ENCODE results near the gene PCP2.
A peak's percentile ranks its signal among the peaks of the same experiment; 100 is the strongest.
"Not testable (repeated sequence)": the region's sequence is repeated elsewhere in the genome, so short reads cannot be mapped to it uniquely, and the experiment has no call there.

The PCP2 gene

GRCh38 chr19:7654401-7654800, 20.9 kb upstream of the PCP2 start:
- peaks cover 9% of the 10 kb centered on the region for H3K36me3 Mint-ChIP-seq (ENCODE audit: insufficient read depth)
- no peaks in the 10 kb centered on the region for H3K27me3 Mint-ChIP-seq
- ATAC-seq (replicated peaks; ENCODE audit: extremely low read depth, poor library complexity, severe bottlenecking), result no peak

GRCh38 chr19:7652061-7652641, 18.6 kb upstream of the PCP2 start:
- H3K4me1 Mint-ChIP-seq, result peaks cover 15% of the 10 kb centered on the region

More at GRCh38 chr19:7654401-7654800, 20.9 kb upstream of the PCP2 start:
- H3K4me3 Mint-ChIP-seq, result no peak overlapping the region
- DNase-seq (ENCODE audit: low spot score in 2 of 2), result no peak
- no peaks in the 10 kb centered on the region for H3K9me3 Mint-ChIP-seq
- peaks cover 18% of the 10 kb centered on the region for H3K4me1 Mint-ChIP-seq
- no peak overlapping the region for H3K27ac Mint-ChIP-seq (ENCODE audit: low read depth)

GRCh38 chr19:7650148-7650547, 16.6 kb upstream of the PCP2 start:
- Mint-ChIP-seq H3K4me1 (peaks cover 14% of the 10 kb centered on the region), H3K27me3 (no peaks in the 10 kb centered on the region), H3K4me3 (no peak overlapping the region), H3K9me3 (no peaks in the 10 kb centered on the region), H3K36me3 (ENCODE audit: insufficient read depth) (peaks cover 12% of the 10 kb centered on the region), H3K27ac (ENCODE audit: low read depth) (no peak overlapping the region)
- no peak for DNase-seq (ENCODE audit: low spot score in 2 of 2)
- no peak for ATAC-seq (replicated peaks; ENCODE audit: extremely low read depth, poor library complexity, severe bottlenecking)

More at GRCh38 chr19:7652061-7652641, 18.6 kb upstream of the PCP2 start:
- Mint-ChIP-seq H3K9me3 (no peaks in the 10 kb centered on the region), H3K36me3 (ENCODE audit: insufficient read depth) (peaks cover 9% of the 10 kb centered on the region), H3K27me3 (no peaks in the 10 kb centered on the region), H3K27ac (ENCODE audit: low read depth) (peak overlapping the region; percentile 93), H3K4me3 (peak overlapping the region; percentile 76)
- DNase-seq (ENCODE audit: low spot score in 2 of 2) (peak; percentile 83 to 92), ATAC-seq (replicated peaks; ENCODE audit: extremely low read depth, poor library complexity, severe bottlenecking) (peak; percentile 98)

- Mint-ChIP-seq H3K27ac (ENCODE audit: low read depth) (no peak overlapping the region), H3K27me3 (no peaks in the 10 kb centered on the region), H3K9me3 (no peaks in the 10 kb centered on the region), H3K36me3 (ENCODE audit: insufficient read depth) (peaks cover 18% of the 10 kb centered on the region), H3K4me3 (no peak overlapping the region), H3K4me1 (peaks cover 14% of the 10 kb centered on the region)
- DNase-seq (ENCODE audit: low spot score in 2 of 2), result no peak
- ATAC-seq (replicated peaks; ENCODE audit: extremely low read depth, poor library complexity, severe bottlenecking), result no peak
Observed at GRCh38 chr19:7648265-7649014, 14.9 kb upstream of the PCP2 start.

GRCh38 chr19:7647156-7647555, 13.6 kb upstream of the PCP2 start:
- Mint-ChIP-seq H3K4me1 (peaks cover 3% of the 10 kb centered on the region), H3K9me3 (no peaks in the 10 kb centered on the region), H3K4me3 (no peak overlapping the region), H3K27me3 (no peaks in the 10 kb centered on the region), H3K27ac (ENCODE audit: low read depth) (no peak overlapping the region), H3K36me3 (ENCODE audit: insufficient read depth) (peaks cover 18% of the 10 kb centered on the region)
- ATAC-seq (replicated peaks; ENCODE audit: extremely low read depth, poor library complexity, severe bottlenecking), result no peak
- DNase-seq (ENCODE audit: low spot score in 2 of 2), result no peak

DNA sequence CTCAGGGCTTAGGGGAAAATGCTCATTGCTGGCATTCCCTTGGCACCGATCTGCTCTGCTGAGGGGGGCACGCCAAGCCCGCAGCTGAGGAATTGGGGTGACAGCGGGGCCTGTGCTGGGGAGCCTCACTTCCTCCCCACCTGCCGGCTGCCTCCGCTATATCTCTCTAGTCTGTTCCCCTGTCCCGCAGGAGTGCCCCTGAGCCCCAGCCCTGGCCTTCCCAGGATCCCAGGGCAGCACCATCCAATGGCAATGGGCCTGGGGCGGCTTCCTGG, 12.8 kb upstream of the PCP2 start:
- H3K27me3 Mint-ChIP-seq, result no peaks in the 10 kb centered on the region
- H3K36me3 Mint-ChIP-seq (ENCODE audit: insufficient read depth), result peaks cover 19% of the 10 kb centered on the region
- H3K4me3 Mint-ChIP-seq, result no peak overlapping the region
- ATAC-seq (replicated peaks; ENCODE audit: extremely low read depth, poor library complexity, severe bottlenecking) (no peak), DNase-seq (ENCODE audit: low spot score in 2 of 2) (no peak)
- H3K9me3 Mint-ChIP-seq, result no peaks in the 10 kb centered on the region
- no peaks in the 10 kb centered on the region for H3K4me1 Mint-ChIP-seq
- H3K27ac Mint-ChIP-seq (ENCODE audit: low read depth), result peak overlapping the region; percentile 56

DNA sequence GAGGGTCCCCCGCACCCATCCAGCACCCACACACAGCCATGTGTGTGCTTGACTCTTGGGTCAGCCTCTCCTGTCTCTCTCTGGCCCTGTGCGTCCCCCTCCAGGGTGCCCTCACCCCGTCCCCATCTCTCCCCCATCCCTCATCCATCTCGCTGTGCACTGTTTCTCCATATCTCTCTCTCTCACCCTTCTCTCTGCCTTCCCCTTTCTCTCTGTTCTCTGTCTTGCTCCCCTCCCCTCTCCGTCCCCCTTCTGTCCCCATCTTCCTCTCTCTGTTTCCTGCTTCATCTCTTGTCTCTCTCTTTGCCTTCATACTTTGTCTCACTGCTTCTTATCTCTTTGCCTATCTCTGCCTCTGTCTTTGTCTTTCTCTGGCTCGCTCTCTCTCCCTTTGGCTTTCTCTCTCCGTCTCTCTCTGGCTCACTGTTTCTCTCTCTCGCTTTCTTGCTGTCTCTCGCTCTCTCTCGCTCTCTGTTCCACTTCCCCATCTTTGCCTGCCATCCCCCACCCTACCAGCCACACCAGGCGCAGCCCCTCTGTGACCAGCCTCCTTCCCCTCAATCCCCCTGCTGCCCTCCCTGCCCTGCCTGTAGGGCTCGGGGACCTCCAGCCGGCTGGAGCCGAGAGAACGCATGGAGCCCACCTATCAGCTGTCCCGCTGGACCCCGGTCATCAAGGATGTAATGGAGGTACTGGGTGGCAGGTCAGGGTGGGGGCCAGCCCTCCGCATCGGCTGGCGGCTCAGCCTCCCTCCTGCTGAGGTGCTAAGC, 12.3 kb upstream of the PCP2 start:
- ATAC-seq (replicated peaks; ENCODE audit: extremely low read depth, poor library complexity, severe bottlenecking), result no peak
- Mint-ChIP-seq H3K27me3 (no peaks in the 10 kb centered on the region), H3K27ac (ENCODE audit: low read depth) (peak overlapping the region; percentile 56), H3K9me3 (no peaks in the 10 kb centered on the region), H3K4me3 (no peak overlapping the region), H3K36me3 (ENCODE audit: insufficient read depth) (peaks cover 21% of the 10 kb centered on the region), H3K4me1 (no peaks in the 10 kb centered on the region)
- no peak for DNase-seq (ENCODE audit: low spot score in 2 of 2)

DNA sequence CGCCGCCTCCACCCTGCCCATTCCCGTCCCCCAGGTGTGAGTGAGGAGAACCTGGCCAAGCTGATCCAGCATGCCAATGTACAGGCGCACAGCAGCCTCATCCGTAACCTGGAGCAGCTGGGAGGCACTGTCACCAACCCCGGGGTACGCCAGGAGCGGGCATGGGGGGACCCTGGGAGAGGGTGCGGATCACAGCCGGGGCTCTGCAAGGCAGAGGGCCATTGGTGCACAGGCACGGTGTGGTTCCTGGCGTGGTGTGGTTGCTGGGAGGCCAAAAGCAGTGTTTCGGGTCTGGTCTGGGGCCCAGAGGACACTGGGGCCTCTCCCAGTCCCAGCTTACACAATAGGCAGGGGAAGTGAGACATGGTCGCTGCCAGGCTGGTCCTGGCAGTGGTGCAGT, 11.6 kb upstream of the PCP2 start:
- H3K4me3 Mint-ChIP-seq, result no peak overlapping the region
- H3K9me3 Mint-ChIP-seq, result no peaks in the 10 kb centered on the region
- H3K4me1 Mint-ChIP-seq, result peaks cover 2% of the 10 kb centered on the region
- DNase-seq (ENCODE audit: low spot score in 2 of 2) (no peak), ATAC-seq (replicated peaks; ENCODE audit: extremely low read depth, poor library complexity, severe bottlenecking) (no peak)
- no peaks in the 10 kb centered on the region for H3K27me3 Mint-ChIP-seq
- H3K27ac Mint-ChIP-seq (ENCODE audit: low read depth), result no peak overlapping the region
- H3K36me3 Mint-ChIP-seq (ENCODE audit: insufficient read depth), result peaks cover 20% of the 10 kb centered on the region

GRCh38 chr19:7644550-7644877, 11.0 kb upstream of the PCP2 start:
- H3K27me3 Mint-ChIP-seq, result no peaks in the 10 kb centered on the region
- no peak overlapping the region for H3K27ac Mint-ChIP-seq (ENCODE audit: low read depth)
- H3K9me3 Mint-ChIP-seq, result no peaks in the 10 kb centered on the region
- ATAC-seq (replicated peaks; ENCODE audit: extremely low read depth, poor library complexity, severe bottlenecking), result no peak
- H3K4me1 Mint-ChIP-seq, result peaks cover 9% of the 10 kb centered on the region
- H3K4me3 Mint-ChIP-seq, result no peak overlapping the region
- no peak for DNase-seq (ENCODE audit: low spot score in 2 of 2)
- peaks cover 18% of the 10 kb centered on the region for H3K36me3 Mint-ChIP-seq (ENCODE audit: insufficient read depth)

- H3K27me3 Mint-ChIP-seq; H3K4me3 Mint-ChIP-seq; ATAC-seq (replicated peaks; ENCODE audit: extremely low read depth, poor library complexity, severe bottlenecking); H3K9me3 Mint-ChIP-seq; DNase-seq (ENCODE audit: low spot score in 2 of 2): not testable (repeated sequence)
- Mint-ChIP-seq H3K27ac (ENCODE audit: low read depth) (peak overlapping the region; percentile 77), H3K36me3 (ENCODE audit: insufficient read depth) (peaks cover 17% of the 10 kb centered on the region), H3K4me1 (peaks cover 15% of the 10 kb centered on the region)
Observed at GRCh38 chr19:7643629-7644549, 10.4 kb upstream of the PCP2 start.

GRCh38 chr19:7643031-7643415, 9.5 kb upstream of the PCP2 start:
- no peaks in the 10 kb centered on the region for H3K9me3 Mint-ChIP-seq
- peaks cover 22% of the 10 kb centered on the region for H3K4me1 Mint-ChIP-seq
- H3K27me3 Mint-ChIP-seq, result no peaks in the 10 kb centered on the region
- DNase-seq (ENCODE audit: low spot score in 2 of 2) (no peak), ATAC-seq (replicated peaks; ENCODE audit: extremely low read depth, poor library complexity, severe bottlenecking) (no peak)
- peak overlapping the region; percentile 77 for H3K27ac Mint-ChIP-seq (ENCODE audit: low read depth)
- no peak overlapping the region for H3K4me3 Mint-ChIP-seq
- H3K36me3 Mint-ChIP-seq (ENCODE audit: insufficient read depth), result peaks cover 15% of the 10 kb centered on the region

DNA sequence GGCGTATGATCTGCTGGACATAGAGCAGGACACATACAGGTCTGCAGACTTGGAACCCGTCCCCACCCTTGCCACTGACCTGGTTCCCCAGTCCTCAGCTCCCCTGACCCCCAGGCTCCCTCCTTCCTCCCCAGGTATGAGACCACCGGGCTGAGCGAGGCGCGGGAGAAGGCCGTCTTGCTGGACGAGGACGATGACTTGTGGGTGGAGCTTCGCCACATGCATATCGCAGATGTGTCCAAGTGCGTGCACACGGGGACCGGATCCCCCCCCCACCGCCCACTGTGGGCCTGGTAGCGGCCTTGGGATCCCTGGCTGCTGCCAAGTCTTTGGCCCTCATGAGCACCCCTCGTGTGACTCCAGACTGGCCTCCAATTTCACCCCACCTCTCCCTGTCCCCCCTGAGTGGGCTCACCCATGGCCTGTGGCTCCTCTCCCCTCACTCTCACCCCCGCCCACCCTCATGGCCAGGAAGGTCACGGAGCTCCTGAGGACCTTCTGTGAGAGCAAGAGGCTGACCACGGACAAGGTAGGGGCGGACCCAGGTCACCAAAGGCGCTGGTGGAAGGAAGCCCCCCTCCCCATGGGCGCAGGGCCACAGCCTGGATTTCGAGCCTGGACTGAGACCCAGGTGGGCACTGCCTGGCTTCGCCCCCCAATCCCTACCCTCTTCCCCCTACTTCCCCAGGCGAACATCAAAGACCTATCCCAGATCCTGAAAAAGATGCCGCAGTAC, 8.9 kb upstream of the PCP2 start:
- Mint-ChIP-seq H3K27me3 (no peaks in the 10 kb centered on the region), H3K9me3 (no peaks in the 10 kb centered on the region), H3K4me1 (peaks cover 27% of the 10 kb centered on the region), H3K4me3 (no peak overlapping the region), H3K36me3 (ENCODE audit: insufficient read depth) (peaks cover 18% of the 10 kb centered on the region), H3K27ac (ENCODE audit: low read depth) (no peak overlapping the region)
- ATAC-seq (replicated peaks; ENCODE audit: extremely low read depth, poor library complexity, severe bottlenecking), result no peak
- no peak for DNase-seq (ENCODE audit: low spot score in 2 of 2)

All from central memory CD8-positive, alpha-beta T cell (primary cell).